Endodermal cell (in vitro differentiated cells): ENCODE measurements around the gene DNAJC17. TPM values are rescaled to one million over a fixed set of nuclear protein-coding genes. Genes with fewer than 3 reads are reported as not detected.
A peak's percentile ranks its signal among the peaks of the same experiment; 100 is the strongest.

Source experiments
- DNase-seq: peaks from one replicate; pipeline ENCODE4 v3.0.0-alpha.2; 2017
- H3K27ac ChIP-seq: 2 replicates; pipeline ENCODE4 v1.5.1; 2013; ENCODE audit warnings: mild to moderate bottlenecking, low read depth, low read length, moderate library complexity
- H3K27me3 ChIP-seq: 2 replicates; pipeline ENCODE4 v1.6.1; 2013; ENCODE audit warnings: mild to moderate bottlenecking, low read length, moderate library complexity; ENCODE audit not compliant: insufficient read depth, control insufficient read depth, poor library complexity, severe bottlenecking
- H3K36me3 ChIP-seq: 2 replicates; pipeline ENCODE4 v1.7.0; 2013; ENCODE audit warnings: mild to moderate bottlenecking, low read length, moderate library complexity; ENCODE audit not compliant: control insufficient read depth, insufficient read depth
- H3K4me1 ChIP-seq: one replicate; pipeline ENCODE4 v1.7.0; 2013; ENCODE audit warnings: low read length; ENCODE audit not compliant: control insufficient read depth, insufficient read depth
- H3K4me3 ChIP-seq: 2 replicates; pipeline ENCODE4 v1.5.1; 2013; ENCODE audit warnings: mild to moderate bottlenecking, low read length, moderate library complexity
- H3K9ac ChIP-seq: 2 replicates; pipeline ENCODE4 v1.6.1; 2013; ENCODE audit warnings: mild to moderate bottlenecking, low read length, moderate library complexity; ENCODE audit not compliant: poor library complexity, severe bottlenecking; ENCODE audit errors: extremely low read depth
- H3K9me3 ChIP-seq: 2 replicates; pipeline ENCODE4 v1.6.1; 2013; ENCODE audit warnings: mild to moderate bottlenecking, low read length, moderate library complexity; ENCODE audit not compliant: control insufficient read depth
- H3K27ac Mint-ChIP-seq: 2 replicates; pipeline ENCODE4 v1.8.0; 2020; ENCODE audit warnings: mixed read lengths
- H3K27me3 Mint-ChIP-seq: 2 replicates; pipeline ENCODE4 v1.8.0; 2021; ENCODE audit warnings: mild to moderate bottlenecking, mixed read lengths; ENCODE audit not compliant: insufficient read depth
- H3K36me3 Mint-ChIP-seq: 2 replicates; pipeline ENCODE4 v1.8.0; 2020; ENCODE audit warnings: low read depth, mixed read lengths
- H3K4me1 Mint-ChIP-seq: 2 replicates; pipeline ENCODE4 v1.8.0; 2020; ENCODE audit warnings: mixed read lengths
- H3K4me3 Mint-ChIP-seq: 2 replicates; pipeline ENCODE4 v1.8.0; 2020; ENCODE audit warnings: mild to moderate bottlenecking, moderate library complexity, mixed read lengths
- H3K9me3 Mint-ChIP-seq: 2 replicates; pipeline ENCODE4 v1.8.0; 2020; ENCODE audit warnings: mild to moderate bottlenecking, mixed read lengths
- WGBS, 2 experiments: methylation state at CpG; one replicate each; pipeline versions ENCODE4 v1.1.5 to v1.1.7; 2013; ENCODE audit warnings: missing lambda C conversion rate in 2 of 2, mixed read lengths in 1 of 2; ENCODE audit not compliant: insufficient coverage in 1 of 2, insufficient read length in 1 of 2; 5-methylcytosine and 5-hydroxymethylcytosine counted together
- total RNA-seq, 2 donors: library from RNA; stranded (reverse); fragmentation: NEBNext Ultra II Directional in 1 of 2; extraction: Animal tissue kit (Norgen Biotek cat#: 25700) in 1 of 2; gene quantifications; 2 replicates in 1 of 2; 3 replicates in 1 of 2; pipeline ENCODE4 v1.2.1, GENCODE V29; 2021
- TF ChIP-seq, protein P1 (sequence below): fragments of 200-600 bp; sonication (generic); conservative IDR thresholded peaks from 2 replicates; pipeline ENCODE4 v1.5.0; 2021; ENCODE audit warnings: antibody characterized with exemption, mild to moderate bottlenecking

Gene DNAJC17
- total RNA-seq, 2 donors from 2014 or later, result 34.0 to 41.0 TPM

DNA sequence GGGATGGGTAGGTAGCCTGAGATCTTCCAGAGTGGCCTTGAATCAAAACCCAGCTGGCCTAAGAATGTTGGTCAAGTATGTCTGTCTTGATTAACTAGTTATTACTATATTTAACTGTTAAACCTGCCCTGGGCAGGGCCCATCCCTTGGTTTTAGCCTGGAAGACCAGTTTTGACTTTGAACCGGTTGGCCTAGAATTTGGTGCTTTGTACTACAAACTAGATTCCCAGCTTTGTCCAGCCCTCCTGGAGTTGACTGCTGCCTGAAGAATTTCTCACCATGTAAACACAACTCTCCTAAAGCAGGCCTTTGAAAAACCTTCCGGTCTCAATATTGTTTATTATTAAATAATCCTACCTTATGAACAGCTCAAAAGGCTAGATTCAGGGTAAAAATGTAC, 21.5 kb downstream of the DNAJC17 start:
- H3K27ac ChIP-seq, result no peak overlapping the region
- Mint-ChIP-seq H3K4me3 (no peak overlapping the region), H3K36me3 (no peaks in the 10 kb centered on the region), H3K27me3 (no peaks in the 10 kb centered on the region), H3K27ac (peak overlapping the region; percentile 44), H3K9me3 (no peaks in the 10 kb centered on the region), H3K4me1 (peaks cover 42% of the 10 kb centered on the region)
- no peak overlapping the region for H3K9ac ChIP-seq
- no peak overlapping the region for H3K4me3 ChIP-seq
- H3K4me1 ChIP-seq, result peaks cover 13% of the 10 kb centered on the region
- 88 to 95% methylated on average over 1 to 2 of the region's 2 CpGs for WGBS, 2 experiments
- TF ChIP-seq, protein P1, sequence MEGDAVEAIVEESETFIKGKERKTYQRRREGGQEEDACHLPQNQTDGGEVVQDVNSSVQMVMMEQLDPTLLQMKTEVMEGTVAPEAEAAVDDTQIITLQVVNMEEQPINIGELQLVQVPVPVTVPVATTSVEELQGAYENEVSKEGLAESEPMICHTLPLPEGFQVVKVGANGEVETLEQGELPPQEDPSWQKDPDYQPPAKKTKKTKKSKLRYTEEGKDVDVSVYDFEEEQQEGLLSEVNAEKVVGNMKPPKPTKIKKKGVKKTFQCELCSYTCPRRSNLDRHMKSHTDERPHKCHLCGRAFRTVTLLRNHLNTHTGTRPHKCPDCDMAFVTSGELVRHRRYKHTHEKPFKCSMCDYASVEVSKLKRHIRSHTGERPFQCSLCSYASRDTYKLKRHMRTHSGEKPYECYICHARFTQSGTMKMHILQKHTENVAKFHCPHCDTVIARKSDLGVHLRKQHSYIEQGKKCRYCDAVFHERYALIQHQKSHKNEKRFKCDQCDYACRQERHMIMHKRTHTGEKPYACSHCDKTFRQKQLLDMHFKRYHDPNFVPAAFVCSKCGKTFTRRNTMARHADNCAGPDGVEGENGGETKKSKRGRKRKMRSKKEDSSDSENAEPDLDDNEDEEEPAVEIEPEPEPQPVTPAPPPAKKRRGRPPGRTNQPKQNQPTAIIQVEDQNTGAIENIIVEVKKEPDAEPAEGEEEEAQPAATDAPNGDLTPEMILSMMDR, result no peak
- no peaks in the 10 kb centered on the region for H3K9me3 ChIP-seq
- no peaks in the 10 kb centered on the region for H3K27me3 ChIP-seq
- no peaks in the 10 kb centered on the region for H3K36me3 ChIP-seq
- DNase-seq, result no peak

DNA sequence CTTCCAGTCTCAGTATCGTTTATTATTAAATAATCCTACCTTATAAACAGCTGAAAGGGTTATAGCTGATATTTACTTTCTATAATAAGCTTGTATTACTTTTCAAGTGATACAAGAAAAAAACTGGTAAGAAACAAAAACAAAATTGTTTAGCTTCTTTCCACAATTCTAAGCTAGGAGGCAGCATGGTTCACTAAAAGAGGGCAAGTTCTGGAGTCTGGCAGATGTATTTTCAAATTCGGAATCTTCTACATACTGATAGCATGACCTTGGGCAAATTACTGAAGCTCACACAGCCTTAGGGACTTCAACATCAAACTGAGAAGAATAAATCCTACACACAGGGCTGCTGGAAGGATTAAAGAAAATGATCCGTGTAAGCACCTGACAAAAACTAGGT, 22.1 kb downstream of the DNAJC17 start:
- Mint-ChIP-seq H3K36me3 (no peaks in the 10 kb centered on the region), H3K27me3 (no peaks in the 10 kb centered on the region), H3K27ac (peak overlapping the region; percentile 44), H3K4me3 (no peak overlapping the region), H3K9me3 (no peaks in the 10 kb centered on the region), H3K4me1 (peaks cover 41% of the 10 kb centered on the region)
- H3K27me3 ChIP-seq, result no peaks in the 10 kb centered on the region
- DNase-seq, result no peak
- no peak overlapping the region for H3K9ac ChIP-seq
- no peaks in the 10 kb centered on the region for H3K36me3 ChIP-seq
- H3K9me3 ChIP-seq, result no peaks in the 10 kb centered on the region
- H3K4me1 ChIP-seq, result peaks cover 10% of the 10 kb centered on the region
- 80 to 82% methylated on average over 1 to 2 of the region's 3 CpGs for WGBS, 2 experiments
- H3K27ac ChIP-seq, result no peak overlapping the region
- TF ChIP-seq, protein P1, result peak; percentile 39
- no peak overlapping the region for H3K4me3 ChIP-seq

DNA sequence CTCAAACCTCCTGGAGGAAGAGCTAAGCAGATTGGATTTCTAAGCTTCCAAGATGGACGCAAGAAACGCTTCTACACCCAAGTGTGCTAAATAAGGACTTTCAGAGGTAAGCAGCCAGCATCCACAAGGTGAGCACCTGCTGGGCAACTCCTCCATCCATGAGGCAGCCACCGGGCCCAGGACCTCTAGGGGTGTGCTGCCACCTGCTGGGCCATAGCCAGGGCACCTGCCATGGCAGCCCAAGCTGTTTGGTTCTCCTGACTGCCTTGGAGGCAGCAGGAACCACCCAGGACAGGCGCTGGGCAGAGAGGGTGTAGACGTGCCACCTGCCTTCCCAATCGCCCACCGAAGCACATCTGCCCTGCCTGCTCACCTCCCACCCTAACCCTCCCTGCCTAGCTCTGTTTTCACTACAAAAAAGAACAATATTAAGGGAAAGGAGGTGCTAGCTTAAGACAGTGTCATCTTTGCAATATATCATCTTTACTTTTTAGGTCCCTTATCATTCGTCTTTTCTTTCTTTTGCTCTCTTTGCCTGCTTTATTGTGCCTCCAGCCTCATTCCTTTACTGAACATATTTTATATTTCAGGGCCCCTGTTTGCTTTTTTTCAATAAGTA, 24.6 kb downstream of the DNAJC17 start:
- Histone ChIP-seq H3K4me1 (peaks cover 10% of the 10 kb centered on the region), H3K9me3 (no peaks in the 10 kb centered on the region), H3K36me3 (peaks cover 13% of the 10 kb centered on the region), H3K9ac (no peak overlapping the region), H3K27me3 (no peaks in the 10 kb centered on the region), H3K27ac (no peak overlapping the region), H3K4me3 (no peak overlapping the region)
- Mint-ChIP-seq H3K27ac (no peak overlapping the region), H3K27me3 (no peaks in the 10 kb centered on the region), H3K36me3 (peaks cover 11% of the 10 kb centered on the region), H3K4me1 (peaks cover 26% of the 10 kb centered on the region), H3K9me3 (no peaks in the 10 kb centered on the region), H3K4me3 (no peak overlapping the region)
- peak; percentile 89 for DNase-seq
- 87 to 90% methylated on average over 6 to 8 of the region's 8 CpGs for WGBS, 2 experiments
- TF ChIP-seq, protein P1, result peak; percentile 82
